ENCODE measurements around the gene ZG16.
A peak's percentile ranks its signal among the peaks of the same experiment; 100 is the strongest.

Gene ZG16

DNA sequence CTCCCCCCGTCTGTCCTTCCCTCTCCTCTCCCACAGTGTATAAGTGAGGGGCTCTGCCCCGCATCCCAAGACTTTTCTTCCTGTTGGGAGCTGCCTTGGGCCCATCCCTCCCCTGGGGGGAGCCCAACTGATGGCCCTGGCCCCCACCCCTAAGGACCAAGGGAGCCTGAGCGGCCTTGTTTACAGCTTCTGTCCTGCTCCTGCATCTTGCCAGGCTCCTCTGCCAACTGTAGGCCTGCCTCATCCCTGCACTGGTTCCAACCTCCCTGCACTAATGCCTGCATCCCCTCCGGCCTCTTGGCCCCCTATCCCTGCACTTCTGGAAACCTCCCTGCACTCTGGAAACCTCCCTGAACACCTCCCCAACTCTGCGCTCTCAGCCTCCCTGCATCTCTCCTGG, 36.5 kb downstream of the ZG16 start:
- peaks cover 18% of the 10 kb centered on the region for H3K36me3 Mint-ChIP-seq (ENCODE audit: low read depth)
- peaks cover 92% of the 10 kb centered on the region for H3K4me1 Mint-ChIP-seq

DNA sequence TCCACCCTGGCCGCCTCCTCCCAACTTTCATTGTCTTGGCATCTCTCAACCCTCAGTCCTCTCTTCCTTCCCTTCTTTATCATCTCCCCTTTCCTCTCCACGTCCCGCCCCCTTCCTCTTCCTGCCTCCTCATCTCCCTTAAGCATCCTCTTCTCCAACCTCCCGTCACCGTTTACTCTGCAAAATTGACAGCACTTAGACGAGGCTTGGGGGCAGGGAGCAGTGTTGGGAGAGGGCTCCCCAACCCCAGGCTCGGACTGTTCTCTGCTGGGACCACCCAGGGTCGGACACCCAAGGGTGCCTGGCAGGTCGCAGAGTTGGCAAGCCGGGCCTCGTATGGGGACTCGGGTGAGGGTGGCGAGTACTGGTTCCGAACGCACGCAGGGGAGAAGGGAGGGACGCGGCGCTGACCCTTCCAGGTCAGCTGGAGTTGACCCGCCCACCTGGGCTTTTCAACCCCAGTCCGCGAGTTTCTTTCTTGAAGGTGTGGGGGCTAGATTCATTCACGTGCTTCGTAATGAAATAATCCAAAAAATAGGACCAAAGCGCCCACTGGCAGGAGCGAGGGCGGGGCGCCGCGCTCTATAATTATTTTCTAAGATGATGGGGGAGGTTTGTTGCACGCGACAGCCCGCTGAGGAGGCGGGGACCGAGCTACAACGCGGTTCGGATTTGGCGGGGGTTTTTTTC, 37.1 kb downstream of the ZG16 start:
- TF ChIP-seq, protein P1, sequence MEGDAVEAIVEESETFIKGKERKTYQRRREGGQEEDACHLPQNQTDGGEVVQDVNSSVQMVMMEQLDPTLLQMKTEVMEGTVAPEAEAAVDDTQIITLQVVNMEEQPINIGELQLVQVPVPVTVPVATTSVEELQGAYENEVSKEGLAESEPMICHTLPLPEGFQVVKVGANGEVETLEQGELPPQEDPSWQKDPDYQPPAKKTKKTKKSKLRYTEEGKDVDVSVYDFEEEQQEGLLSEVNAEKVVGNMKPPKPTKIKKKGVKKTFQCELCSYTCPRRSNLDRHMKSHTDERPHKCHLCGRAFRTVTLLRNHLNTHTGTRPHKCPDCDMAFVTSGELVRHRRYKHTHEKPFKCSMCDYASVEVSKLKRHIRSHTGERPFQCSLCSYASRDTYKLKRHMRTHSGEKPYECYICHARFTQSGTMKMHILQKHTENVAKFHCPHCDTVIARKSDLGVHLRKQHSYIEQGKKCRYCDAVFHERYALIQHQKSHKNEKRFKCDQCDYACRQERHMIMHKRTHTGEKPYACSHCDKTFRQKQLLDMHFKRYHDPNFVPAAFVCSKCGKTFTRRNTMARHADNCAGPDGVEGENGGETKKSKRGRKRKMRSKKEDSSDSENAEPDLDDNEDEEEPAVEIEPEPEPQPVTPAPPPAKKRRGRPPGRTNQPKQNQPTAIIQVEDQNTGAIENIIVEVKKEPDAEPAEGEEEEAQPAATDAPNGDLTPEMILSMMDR (IDR thresholded peaks at IDR 0.05) = no peak
- Mint-ChIP-seq H3K4me3 (peak overlapping the region; percentile 93), H3K27me3 (ENCODE audit: low read depth, poor library complexity) (no peaks in the 10 kb centered on the region), H3K27ac (peak overlapping the region; percentile 54), H3K36me3 (ENCODE audit: low read depth) (peaks cover 21% of the 10 kb centered on the region), H3K9me3 (no peaks in the 10 kb centered on the region), H3K4me1 (peaks cover 92% of the 10 kb centered on the region)
- DNase-seq = peak; percentile 36

More for the DNA sequence above, 36.5 kb downstream of the ZG16 start:
- Mint-ChIP-seq H3K4me3 (peak overlapping the region; percentile 93), H3K9me3 (no peaks in the 10 kb centered on the region), H3K27ac (peak overlapping the region; percentile 54), H3K27me3 (ENCODE audit: low read depth, poor library complexity) (no peaks in the 10 kb centered on the region)
- peak; percentile 13 for DNase-seq
- TF ChIP-seq, protein P1 (IDR thresholded peaks at IDR 0.05) = no peak

DNA sequence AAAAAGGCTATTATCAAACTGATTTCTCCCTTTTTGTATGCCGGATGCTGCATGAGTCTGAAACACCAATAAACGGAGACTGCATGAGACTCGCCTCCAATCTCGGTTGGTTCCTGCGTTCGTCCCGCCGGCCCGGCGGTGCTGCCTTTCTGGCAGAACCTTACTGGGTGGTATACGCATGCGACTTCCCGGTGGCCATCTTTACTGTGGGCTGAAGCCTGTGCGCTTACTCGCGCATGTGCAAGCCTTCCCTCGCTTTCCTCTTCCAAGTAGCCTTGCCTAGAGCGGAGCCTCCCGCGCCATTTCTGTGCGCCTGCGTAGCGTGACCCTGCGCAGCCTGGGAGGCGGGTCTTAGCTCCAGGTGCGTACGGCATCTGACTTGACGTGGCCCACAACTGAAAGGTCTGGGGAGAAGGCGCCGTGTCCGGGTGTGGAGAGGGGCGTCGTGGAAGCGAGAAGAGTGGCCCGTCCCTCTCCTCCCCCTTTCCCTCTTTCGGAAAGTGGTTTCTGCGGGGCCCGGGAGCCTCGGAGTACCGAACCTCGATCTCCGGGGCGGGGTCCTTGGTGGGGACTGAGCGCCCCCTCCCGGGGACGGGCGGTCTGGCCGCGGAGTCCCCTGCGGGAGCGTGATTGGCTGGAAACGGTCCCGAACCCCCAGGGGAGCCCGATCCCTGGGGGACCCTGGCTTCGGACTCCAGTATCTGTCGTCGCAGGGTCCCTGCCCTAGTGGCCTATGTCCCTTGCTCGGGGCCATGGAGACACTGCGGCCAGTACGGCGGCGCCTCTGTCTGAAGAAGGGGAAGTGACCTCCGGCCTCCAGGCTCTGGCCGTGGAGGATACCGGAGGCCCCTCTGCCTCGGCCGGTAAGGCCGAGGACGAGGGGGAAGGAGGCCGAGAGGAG, 38.0 kb downstream of the ZG16 start, which contains the start of gene PAGR1:
Gene PAGR1 (plus strand): TSS at position 360 of the 901 bp plus-strand sequence. CDS start 374 bp downstream, at position 734.
- H3K9me3 Mint-ChIP-seq = no peaks in the 10 kb centered on the region
- H3K4me1 Mint-ChIP-seq = peaks cover 92% of the 10 kb centered on the region
- DNase-seq = peak; percentile 95
- H3K4me3 Mint-ChIP-seq = peak within 1 kb of the TSS; percentile 93
- TF ChIP-seq, protein P1 (IDR thresholded peaks at IDR 0.05) = peak; percentile 79
- peaks cover 21% of the 10 kb centered on the region for H3K36me3 Mint-ChIP-seq (ENCODE audit: low read depth)
- H3K27ac Mint-ChIP-seq = peak within 1 kb of the TSS; percentile 98
- H3K27me3 Mint-ChIP-seq (ENCODE audit: low read depth, poor library complexity) = no peaks in the 10 kb centered on the region

DNA sequence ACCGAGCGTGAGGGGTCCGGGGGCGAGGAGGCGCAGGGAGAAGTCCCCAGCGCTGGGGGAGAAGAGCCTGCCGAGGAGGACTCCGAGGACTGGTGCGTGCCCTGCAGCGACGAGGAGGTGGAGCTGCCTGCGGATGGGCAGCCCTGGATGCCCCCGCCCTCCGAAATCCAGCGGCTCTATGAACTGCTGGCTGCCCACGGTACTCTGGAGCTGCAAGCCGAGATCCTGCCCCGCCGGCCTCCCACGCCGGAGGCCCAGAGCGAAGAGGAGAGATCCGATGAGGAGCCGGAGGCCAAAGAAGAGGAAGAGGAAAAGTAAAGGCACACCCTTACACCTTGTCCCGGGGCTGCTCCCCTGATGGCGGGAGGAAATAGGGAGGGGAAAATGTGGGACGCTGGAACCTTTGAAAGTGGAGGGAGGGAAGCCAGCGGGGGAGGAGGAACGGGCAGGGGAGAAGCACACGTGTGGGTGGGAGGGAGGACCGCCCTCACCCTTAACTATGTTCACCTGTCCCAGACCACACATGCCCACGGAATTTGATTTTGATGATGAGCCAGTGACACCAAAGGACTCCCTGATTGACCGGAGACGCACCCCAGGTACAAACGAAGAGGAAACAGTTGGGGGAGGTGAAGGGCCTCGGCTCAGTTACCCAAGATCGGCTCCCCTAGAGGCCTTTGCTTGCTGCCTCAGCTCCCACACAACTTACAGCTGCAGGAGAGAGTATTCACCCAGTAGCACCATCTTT, 38.8 kb downstream of the ZG16 start:
- no peaks in the 10 kb centered on the region for H3K27me3 Mint-ChIP-seq (ENCODE audit: low read depth, poor library complexity)
- TF ChIP-seq, protein P1 (IDR thresholded peaks at IDR 0.05) = no peak
- H3K36me3 Mint-ChIP-seq (ENCODE audit: low read depth) = peaks cover 21% of the 10 kb centered on the region
- peaks cover 91% of the 10 kb centered on the region for H3K4me1 Mint-ChIP-seq
- H3K9me3 Mint-ChIP-seq = no peaks in the 10 kb centered on the region
- DNase-seq = peak; percentile 62
- H3K4me3 Mint-ChIP-seq = peak overlapping the region; percentile 93
- H3K27ac Mint-ChIP-seq = no peak overlapping the region

DNA sequence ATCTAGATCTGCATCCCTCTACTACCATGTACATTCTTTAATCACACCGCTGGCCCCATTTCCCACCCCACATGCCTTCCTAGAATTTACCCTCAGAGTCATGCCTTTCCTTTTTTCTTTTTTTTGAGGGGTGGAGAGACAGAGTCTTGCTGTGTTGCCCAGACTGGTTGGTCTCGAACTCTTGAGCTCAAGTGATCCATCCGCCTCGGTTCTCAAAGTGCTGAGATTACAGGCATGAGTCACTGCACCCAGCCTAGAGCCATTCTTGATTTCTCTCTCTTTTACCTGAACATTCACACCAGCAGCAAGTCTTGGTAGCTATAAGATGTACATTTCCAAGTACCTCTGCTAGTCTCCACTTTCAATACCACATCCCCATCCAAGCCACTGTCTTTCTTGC, 40.0 kb downstream of the ZG16 start:
- Mint-ChIP-seq H3K9me3 (no peaks in the 10 kb centered on the region), H3K27ac (peak overlapping the region; percentile 30), H3K4me1 (peaks cover 90% of the 10 kb centered on the region), H3K27me3 (ENCODE audit: low read depth, poor library complexity) (no peaks in the 10 kb centered on the region), H3K36me3 (ENCODE audit: low read depth) (peaks cover 21% of the 10 kb centered on the region), H3K4me3 (peak overlapping the region; percentile 74)
- TF ChIP-seq, protein P1 (IDR thresholded peaks at IDR 0.05) = no peak
- no peak for DNase-seq
